HG03342 (cell line): ENCODE data around the gene EMP2.
"Not testable (repeated sequence)": the region's sequence is repeated elsewhere in the genome, so short reads cannot be mapped to it uniquely, and the experiment has no call there.

ENCODE experiments used
- ATAC-seq: cut with Tn5 transposase; IDR thresholded peaks from one replicate; pipeline ENCODE4 v1.9.1; 2021; ENCODE audit warnings: mild to moderate bottlenecking, moderate library complexity; ENCODE audit not compliant: unreplicated experiment

The EMP2 gene

DNA sequence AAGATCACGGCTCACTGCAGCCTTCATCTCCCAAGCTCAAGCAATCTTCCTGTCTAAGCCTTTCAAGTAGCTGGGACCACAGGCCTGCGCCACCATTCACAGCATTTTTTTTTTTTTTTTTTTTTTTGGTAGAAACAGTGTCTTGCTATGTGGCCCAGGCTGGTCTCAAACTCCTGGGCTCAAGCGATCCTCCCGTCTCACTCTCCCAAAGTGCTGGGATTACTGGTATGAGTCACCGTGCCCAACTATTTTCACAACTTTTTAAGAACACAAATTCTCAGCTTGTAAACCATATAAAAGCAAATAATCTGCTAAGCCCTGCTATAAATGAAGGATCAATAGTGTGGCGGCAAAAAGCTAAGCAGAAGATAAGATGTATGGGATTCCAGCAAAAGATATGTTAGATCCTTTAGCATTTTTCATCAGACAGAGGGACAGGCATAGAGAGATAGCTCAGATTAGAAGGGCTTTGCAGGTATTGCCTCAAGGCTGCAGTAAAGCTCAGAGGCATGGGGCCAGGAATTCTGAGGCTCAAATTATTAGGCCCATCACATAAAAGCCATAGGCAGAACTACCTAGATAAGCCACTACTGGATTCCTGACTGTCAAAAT, 55.1 kb downstream of the EMP2 start:
- no peak for ATAC-seq

DNA sequence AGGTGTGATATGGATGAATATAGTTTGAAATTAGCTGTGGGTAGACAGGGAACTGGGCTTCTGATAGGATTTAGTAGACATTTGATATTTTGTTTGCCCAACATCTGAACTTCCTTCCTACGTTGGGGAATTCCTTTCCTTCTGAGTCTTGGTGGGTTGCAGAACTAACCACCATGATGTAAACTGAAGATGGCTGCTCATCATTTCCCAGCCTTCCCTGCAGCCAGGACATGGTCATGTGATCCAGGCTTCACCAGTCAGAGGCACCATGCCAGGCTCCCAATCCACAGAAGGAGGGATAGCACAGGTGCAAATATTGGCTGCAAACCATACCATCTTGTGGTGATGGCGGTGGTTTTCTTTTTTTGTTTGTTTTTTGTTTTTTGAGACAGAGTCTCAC, 57.4 kb downstream of the EMP2 start:
- ATAC-seq: no peak

DNA sequence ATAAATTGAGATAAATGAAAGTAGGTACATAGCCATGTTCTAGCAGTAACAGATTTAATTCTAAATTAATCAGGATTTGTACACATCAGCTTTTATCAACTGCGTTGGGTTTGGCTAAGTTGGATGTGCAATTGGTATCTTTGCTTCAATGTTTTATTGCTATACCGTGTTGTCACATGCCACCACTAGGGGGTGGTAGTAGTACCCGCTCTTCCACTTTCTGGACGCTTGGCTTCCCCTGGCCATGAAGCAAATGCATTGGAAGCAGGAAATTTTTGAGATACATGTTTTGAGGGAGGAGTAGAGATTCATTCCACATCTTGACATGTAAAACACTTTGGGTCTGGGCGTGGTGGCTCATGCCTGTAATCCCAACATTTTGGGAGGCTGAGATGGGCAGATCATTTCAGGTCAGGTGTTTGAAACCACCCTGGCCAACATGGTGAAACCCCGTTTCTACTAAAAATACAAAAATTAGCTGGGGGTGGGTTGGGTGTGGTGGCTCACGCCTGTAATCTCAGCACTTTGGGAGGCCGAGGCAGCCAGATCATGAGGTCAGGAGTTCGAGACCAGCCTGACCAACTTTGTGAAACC, 58.6 kb downstream of the EMP2 start:
- no peak for ATAC-seq

DNA sequence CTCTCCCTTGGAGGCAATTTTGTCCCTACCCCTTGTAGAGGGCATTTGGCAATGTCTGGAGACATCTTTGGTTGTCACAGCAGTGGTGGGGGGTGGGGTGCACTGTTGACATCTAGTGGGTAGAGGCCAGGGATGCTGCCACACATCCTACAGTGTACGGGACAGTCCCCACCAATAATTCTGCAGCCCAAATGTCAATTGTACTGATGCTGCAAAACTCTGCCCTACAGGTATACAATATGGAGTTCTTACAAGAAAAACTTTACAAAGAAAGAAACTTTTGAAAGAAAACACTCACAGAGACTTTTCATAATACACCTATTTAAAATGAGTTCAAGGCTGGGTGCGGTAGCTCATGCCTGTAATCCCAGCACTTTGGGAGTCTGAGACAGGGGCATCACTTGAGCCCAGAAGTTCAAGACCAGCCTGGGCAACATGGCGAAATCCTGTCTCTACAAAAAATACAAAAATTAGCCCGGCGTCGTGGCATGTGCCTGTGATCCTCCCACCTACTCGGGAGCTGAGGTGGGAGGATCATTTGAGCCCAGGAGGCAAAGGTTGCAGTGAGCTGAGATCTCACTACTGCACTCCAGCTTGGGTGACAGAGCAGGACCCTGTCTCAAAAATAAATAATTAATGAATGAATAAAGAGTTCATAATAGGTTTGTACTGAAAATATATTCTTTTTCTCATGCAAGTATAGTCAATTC, 59.4 kb downstream of the EMP2 start:
- ATAC-seq: no peak

DNA sequence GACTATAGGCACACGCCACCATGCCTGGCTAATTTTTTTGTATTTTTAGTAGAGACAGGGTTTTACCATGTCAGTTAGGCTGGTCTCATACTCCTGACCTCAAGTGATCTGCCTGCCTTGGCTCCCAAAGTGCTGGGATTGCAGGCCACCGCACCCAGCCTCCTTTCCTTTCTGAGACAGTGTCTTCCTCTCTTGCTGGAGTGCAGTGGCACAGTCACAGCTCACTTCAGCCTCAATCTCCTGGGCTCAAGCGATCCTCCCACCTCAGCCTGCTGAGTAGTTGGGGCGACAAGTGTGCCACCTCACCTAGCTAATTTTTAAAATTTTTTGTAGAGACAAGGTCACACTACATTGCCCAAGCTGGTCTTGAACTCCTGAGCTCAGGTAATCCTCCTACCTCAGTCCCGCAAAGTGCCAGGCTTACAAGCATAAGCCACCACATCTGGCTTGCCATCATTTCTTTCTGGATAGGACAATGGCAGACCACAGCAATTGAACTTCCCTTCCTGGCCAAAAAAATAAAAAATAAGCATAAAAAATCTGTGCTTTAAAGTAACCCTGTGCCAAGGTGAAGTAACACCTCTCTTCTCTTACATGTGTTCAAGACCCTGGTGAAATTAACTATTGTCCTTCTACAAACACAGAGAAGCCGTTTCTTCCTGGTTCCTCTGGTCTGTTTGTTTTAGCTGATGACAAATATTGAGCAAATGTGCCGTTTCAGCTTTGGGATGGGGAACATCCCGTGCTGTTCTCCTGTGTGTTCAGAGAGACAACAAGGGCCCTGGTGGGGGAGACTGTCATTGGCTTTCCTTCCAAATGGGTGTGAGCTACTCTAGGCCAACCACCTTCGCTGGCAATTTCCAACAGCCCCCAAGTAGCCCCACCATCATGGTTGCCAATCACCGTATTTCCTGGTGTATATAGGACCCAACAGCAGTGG, 60.2 kb downstream of the EMP2 start:
- no peak for ATAC-seq

DNA sequence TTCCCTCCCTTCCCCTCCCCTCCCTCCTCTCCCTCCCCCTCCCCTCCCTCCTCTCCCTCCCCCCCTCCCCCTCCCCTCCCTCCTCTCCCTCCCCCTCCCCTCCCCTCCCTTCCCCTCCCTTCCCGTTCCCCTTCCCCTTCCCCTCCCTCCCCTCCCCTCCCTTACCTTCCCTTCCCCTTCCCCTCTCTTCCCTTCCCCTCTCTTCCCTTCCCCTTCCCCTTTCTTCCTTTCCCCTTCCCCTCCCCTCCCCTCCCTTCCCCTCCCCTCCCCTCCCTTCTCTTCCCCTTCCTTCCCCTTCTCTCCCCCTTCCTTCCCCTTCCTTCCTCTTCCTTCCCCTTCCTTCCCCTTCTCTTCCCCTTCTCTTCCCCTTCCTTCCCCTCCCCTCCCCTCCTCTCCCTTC, 61.1 kb downstream of the EMP2 start:
- no peak for ATAC-seq

DNA sequence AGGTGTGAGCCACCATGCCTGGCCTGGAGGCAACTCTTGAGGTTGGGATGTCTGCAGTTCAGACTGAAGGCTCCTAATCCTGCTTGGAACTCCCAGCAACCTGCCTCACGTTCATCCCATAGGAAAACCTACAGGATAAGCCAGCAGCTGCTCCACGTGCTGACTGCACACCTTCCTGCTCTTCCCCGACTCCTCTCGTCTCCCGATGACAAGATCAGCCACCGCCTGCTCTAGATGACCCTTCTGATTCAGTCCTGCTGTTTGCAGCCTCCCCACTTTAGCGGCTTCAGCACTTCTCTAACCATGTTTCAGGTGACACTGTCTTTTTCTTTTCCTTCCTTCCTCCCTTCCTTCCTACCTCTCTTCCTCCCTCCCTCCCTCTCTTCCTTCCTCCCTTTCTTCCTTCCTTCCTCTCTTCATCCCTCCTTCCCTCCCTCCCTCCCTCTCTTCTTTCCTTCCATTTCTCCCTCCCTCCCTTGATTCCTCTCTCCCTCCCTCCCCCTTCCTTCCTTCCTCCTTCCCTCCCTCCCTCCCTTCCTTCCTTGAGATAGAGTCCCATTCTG, 61.8 kb downstream of the EMP2 start:
- ATAC-seq: no peak

DNA sequence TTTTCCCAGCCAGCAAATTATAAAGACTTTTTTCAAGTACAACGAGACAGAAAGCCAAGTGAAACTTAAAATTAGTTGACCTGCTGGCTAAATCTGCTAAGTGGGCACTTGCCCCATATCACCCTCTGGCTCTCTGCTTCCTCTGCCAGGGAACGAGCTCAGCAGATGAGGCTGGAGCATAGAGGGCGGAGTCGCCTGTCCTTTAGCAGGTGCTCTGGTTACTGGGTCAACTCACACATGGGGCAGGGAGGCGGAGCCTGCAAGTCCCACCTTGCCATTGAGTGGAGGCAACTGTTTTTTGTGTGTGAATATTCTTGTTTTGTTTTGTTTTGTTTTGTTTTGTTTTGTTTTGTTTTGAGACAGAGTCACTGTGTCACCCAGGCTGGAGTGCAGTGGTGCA, 62.5 kb downstream of the EMP2 start:
- no peak for ATAC-seq

DNA sequence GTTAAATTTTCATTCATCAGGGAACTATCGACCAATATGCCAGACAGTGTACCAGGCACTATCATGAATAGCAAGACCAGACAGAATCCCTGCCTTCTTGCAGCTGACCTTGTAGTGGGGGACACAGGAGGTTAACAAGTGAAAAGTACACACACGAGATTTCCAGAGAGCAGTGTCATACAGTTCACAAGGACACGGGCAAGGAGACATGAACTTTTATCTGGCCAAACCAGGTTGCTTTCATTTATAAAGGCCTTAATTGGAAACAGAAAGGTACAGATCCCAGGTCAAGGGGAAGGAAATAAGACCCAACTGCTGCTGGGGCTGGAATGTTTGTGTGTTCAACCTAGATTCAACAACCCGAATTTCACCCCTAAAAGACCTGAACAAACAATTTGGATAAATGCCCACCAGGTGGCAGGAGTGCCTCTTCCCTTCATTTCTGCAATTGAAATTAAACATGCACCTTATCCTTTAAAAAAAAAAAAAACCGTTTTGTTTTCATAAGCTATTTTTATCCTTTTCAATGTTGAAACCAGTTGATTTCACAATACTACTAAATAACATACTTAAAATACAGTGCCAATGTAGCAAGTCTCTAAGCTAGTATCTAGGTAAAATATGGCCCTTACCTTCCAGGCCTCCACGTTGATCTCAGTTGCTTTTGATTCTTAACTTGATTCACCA, 65.9 kb downstream of the EMP2 start:
- ATAC-seq: no peak

DNA sequence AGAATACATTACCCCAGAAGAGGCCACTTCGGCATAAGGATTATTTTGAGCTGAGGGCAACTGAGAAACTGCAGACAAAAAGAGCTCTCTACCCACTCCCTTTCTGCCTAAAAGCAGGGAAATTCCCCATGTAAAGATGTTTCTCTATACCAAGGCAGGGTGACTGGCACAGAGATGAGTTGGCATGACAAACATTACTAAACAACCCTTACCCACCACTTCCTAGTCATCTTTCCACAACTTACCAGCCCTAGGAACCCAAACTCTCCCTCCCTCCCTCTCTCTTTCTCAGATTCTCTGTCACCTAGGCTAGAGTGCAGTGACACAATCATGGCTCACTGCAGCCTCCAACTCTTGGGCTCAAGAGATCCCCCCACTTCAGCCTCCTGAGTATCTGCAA, 68.6 kb downstream of the EMP2 start:
- ATAC-seq: no peak

DNA sequence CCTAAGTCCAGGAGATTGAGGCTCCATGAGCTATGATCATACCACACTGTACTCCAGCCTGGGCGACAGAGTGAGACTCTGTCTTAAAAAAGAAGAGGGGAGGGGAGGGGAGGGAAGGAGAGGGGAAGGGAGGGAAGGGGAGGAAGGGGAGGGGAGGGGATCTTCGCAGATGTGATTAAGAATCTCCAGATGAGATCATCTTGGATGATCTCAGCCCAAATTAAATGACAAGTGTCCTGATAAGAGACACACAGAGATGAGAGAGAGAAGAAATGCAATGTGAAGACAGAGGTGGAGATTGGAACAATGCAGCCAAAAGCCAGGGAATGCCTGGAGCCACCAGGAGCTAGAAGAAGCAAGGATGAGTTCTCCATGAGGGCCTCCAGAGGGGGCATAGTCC, 70.1 kb downstream of the EMP2 start:
- ATAC-seq: no peak

DNA sequence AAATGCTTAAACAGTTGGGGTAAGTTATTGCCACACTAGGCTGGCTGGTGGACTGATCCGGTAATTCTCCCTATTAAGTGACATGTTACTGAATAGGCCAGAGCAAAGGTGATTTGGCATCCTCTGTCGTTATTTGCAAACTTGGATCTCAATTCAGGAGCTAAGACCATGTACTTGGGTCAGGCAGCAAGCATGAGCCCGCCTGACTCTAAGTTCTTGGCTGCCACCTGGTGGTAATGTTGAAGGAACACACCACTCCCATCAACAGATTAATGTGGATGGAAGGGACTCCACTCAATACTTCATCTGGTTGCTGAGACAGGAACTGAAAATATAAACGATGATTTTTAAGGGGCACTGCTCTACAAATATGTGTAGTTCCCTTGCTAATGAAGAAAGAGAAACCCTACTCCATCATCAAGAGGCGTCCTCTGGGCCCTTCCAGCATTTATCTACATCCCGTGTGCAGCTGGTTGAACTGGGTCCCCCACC, 70.8 kb downstream of the EMP2 start:
- ATAC-seq: peak; percentile 80

DNA sequence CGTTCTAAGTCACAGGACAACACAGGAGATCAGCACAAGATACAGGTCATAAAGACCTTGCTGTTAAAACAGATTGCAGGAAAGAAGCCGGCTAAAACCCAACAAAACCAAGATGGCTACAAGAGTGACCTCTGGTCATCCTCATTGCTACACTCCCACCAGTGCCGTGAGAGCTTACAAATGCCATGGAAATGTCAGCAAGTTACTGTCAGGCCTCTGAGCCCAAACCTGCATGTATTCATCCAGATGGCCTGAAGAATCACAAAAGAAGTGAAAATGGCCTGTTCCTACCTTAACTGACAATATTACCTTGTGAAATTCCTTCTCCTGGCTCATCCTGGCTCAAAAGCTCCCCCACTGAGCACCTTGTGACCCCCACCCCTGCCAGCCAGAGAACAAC, 75.1 kb downstream of the EMP2 start:
- ATAC-seq: not testable (repeated sequence)

DNA sequence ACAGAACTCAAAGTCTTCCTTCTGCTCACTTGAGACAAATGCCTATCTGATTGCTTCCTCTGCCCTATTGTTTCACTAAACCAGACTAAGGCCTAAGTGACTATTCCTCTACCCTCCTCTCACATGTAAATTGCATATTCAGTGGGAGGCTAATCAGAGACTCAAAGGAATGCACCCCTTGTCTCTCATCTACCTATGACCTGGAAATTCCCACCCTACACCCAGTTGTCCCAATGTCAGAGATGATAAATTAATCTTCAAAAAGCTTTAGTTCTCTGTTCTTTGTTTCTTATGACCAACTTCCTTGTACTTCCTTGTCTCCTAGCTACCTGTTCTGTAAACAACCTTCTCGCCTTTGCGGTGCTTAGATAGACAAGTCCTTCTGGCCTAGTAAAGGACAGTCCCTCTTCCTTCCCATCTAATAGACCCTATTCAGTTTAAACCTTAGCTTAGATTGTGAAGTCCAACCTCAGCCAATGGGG, 76.0 kb downstream of the EMP2 start:
- no peak for ATAC-seq

DNA sequence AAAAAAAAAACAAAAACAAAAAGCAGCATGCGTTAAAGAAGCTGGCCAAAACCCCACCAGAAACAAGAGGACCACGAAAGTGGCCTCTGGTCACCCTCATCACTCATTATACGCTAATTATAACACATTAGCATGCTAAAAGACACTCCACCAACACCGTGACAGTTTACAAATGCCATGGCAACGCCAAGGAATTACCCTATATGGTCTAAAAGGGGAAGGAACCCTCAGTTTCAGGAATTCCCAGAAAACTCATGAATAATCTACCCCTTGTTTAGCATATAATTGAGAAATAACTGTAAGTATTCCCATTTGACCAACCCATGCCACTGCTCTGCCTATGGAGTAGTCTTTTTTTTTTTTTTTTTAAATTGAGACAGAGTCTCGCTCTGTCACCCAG, 77.6 kb downstream of the EMP2 start:
- no peak for ATAC-seq

DNA sequence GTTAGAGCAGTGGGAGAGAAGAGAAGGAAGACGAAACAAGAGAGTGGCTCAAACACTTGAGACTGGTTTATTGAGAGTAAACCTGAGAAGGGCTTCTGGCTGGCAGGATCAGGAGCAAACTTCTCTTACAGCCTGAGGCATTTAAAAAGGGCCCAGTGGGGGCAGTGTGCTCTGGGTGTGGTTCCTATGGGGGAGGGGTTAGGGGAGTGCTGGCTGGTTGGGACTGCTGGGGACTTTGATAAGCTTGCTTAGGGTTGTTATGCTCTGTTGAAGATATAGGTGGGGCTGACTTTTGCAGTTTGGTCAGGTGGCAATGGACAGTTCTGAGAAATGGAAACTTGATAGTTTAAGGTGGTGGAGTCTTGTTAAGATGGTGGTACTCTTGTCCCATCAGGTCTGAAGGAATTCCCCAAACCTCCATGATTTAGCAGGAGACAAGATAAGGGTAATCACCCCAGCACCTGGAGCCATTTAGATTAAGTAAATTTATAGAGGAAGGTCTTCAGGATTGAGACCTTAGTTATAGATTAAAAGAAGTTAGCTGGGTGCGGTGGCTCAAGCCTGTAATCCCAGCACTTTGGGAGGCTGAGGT, 79.3 kb downstream of the EMP2 start:
- ATAC-seq: no peak

DNA sequence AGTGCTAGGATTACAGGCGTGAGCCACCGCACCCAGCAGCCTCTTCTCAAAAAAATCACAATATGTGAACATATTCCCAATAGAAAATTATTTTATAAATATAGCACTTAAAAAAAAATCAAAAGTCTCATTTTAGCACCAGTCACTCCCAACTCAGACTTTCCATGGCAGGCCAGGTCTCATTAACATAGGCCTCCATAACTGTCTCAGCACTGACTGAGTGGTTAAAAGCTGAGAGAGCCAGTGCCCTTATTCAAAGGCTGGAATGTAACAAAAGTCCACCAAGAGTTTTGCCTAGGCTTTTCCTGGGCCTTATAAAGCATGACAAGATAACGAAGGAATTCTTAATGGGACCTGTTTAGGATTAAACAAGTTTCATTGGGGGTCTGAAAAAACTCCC, 79.8 kb downstream of the EMP2 start:
- ATAC-seq: no peak

DNA sequence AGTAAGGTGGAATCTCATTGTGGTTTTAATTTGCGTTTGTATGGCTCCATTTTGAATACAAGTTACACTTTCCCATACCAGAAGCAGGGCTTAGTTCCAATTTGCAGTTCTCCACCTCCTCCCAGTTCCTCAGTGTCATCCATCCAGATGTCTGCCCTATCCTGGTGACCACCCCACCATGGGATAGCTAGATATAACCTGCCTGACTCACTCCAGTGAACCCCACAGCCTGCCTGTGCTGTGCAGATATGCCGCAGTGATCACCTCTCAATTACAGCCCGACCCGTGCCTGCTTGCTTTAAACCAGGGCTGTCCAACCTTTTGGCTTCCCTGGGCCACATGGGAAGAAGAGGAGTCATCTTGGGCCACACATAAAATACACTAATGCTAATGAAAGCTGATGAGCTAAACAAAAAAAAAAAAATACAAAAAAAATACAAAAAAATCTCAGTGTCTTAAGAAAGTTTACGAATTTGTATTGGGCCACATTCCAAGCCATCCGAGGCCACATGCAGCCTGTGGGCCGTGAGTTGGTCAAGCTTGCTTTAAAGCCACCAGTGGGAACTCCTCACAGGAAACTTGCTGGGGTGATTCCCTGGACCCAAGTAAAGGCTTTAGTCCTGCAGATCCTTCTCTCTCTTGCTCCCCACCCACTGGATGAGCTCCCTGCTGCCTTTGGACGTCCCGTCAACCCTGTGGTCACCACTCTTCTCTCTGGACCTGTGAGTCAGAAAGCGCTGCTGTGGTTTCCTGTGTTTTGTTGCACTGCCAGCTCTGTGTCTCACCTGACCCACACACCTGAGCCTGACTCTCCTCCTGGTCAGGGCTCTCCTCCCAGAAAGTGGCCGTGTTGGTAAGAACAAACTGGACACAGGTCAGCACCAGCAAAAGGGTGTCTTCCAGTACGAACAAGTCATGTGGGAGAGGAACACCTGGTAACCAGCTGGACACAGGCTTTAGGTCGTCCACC, 83.0 kb downstream of the EMP2 start:
- no peak for ATAC-seq

DNA sequence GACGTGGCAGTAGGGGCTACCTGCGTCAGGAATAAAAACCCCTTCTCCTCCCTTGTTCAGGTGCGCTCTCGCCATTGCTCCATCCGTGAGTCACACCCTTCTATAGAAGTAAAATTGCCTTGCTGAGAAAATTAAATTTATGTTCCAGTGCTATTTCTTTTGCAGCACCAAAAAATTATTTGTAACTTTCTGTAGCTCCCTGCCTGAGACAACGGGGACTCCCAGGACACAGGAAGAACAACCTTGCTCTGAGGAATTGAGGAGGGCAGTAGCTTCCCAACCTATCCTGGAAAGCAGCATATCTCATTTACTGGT, 85.4 kb downstream of the EMP2 start:
- ATAC-seq: no peak
